Activated CD4-positive, alpha-beta T cell treated with anti-CD3 and anti-CD28 coated beads for 4 hours (primary cell): ENCODE results near the gene TVP23A.
"Not testable (repeated sequence)": the region's sequence is repeated elsewhere in the genome, so short reads cannot be mapped to it uniquely, and the experiment has no call there.

Source experiments
- DNase-seq, 2 donors: peaks; one replicate each; pipeline ENCODE4 v3.0.0-alpha.2; 2020

Gene TVP23A

DNA sequence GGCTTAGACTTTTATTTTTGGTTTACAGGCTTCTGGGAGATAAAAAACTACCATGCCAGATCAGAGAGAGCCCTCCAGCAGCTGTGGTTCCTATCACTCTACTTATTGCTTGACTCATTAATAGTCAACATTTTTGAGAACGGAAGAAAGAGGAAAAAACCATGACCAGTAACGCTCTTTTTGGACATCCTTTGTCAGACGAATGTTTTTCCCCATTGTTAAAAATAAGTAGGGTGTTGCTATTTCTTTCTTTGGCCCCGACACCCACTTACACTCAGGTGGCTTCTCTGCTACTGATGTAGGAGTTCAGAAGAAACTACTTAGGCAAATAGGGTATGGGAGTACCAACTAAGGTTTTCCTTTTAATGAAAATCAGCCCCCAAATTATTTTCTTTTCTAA is 27.5 kb downstream of the TVP23A start:
- DNase-seq, result no peak

DNA sequence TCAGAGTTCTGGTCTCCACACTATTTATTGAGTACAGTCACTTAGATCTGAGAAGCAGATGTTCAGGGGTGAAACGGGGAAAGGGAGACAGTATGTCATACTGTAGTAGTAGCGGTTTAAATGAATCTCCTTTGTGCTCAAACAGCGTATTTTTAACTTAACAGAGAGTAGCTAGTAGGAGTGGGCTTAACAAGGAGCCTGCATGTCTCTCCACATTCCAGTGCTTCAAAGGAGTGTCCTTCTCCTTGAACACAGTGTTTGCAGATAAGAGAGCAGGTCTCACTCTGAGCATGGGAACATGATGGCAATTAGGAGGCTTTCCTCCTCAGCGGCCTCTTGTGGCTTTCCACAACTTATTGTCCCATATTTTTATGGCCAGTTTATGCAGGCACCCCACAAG is 30.0 kb downstream of the TVP23A start:
- not testable (repeated sequence) for DNase-seq

DNA sequence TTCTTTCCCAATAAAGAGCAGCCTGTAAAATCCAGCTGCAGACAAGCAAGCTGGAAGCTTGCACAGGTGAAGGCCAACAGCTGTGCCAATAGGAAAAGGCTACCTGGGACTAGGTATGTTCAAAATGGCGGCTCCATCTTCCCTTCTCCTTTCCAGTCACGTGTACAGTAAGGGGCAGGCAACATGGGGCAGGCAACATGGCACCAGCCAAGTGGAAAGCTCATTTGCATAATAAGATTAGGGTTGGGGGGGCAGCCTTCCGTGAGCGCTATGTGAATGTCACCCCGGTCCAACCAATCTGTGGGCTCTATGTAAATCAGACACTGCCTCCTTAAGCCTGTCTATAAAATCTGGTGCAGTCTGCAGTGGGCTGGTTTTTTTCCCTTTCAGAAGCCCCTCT is 31.3 kb downstream of the TVP23A start:
- DNase-seq, result no peak

DNA sequence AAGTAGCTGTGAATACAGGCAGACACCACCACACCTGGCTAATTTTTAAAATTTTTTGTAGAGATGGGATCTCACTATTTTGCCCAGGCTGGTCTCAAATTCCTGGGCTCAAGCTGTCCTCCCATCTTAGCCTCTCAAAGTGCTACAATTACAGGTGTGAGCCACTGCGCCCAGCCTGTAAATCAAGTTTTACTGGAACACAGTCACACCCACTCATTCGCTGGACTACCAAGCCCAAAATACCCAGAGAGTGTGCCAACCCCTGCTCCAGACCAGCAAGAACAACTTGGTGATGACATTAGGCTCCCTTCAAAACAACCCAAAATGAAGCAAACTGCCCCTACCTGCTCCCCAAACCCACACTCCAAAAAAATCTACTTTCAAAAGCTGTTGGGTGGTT is 36.0 kb downstream of the TVP23A start:
- no peak for DNase-seq

DNA sequence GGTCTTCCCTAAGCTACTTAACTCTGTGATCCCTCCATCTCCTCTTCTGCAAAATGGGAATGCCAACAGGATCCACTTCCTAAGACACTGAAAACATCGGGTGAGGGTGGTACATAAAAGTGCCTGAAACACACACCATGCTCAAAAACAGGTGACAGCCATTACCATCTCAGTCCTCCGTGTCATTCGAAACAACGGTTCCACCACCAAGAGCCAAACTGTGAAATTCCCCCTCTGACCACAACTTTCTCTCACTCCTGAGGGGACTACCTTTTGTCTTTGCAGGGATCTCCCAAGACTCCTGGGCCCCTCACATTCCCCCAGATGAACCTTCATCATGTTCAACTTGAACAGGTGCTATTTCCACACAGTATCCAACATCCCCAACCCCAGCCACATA is 38.0 kb downstream of the TVP23A start:
- DNase-seq, result no peak

DNA sequence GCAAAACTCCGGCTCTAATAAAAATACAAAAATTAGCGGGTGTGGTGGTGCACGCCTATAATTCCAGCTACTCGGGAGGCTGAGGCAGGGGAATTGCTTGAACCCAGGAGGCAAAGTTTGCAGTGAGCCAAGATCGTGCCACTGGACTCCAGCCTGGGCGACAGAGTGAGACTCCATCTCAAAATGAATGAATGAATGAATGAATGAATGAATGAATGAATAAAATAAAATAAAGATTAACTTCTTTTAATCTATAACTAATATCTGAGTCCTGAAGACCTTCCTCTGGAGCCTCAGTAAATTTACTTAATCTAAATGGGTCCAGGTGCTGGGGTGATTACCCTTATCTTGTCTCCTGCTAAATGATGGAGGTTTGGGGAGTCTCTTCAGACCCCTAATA is 38.7 kb downstream of the TVP23A start:
- not testable (repeated sequence) for DNase-seq

DNA sequence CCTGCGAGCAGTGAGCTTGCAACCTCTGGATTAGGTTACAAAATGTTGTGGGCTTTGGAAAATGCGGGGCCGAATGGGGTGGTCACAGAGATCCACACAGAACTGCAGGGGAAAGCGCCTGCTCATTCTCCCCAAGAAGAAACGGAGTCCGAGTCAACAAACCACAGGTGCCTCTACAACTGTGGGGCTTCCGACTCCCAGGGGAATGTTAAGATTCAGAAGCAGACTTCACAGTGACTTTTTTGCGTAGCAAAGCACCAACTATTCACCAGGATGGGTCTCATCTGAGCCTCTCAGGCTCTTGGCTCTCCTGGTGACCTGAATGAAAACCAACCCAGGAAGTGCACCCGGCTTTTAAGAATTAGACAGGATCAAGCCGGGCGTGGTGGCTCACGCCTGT is 41.2 kb downstream of the TVP23A start:
- DNase-seq, result no peak

- DNase-seq, result not testable (repeated sequence)
Observed at GRCh38 chr16:10776923-10777322, 41.7 kb downstream of the TVP23A start.

DNA sequence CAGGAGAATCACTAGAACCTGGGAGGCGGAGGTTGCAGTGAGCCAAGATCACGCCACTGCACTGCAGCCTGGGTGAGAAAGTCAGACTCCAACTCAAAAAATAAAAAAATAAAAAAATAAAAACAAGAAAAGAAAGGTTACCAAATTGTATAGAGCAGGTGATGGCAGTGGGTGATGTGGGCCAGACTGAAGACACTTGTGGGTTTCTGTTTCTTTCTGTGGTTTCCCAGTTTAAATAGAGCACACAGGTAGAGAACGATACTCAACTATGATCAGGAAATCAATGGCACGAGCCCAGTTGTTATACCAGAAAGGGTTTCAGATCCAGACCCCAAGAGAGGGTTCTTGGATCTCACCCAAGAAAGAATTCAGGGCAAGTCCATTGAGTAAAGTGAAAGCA is 42.3 kb downstream of the TVP23A start:
- DNase-seq, result no peak

GRCh38 chr16:10770907-10771306 is 47.7 kb downstream of the TVP23A start:
- no peak for DNase-seq

DNA sequence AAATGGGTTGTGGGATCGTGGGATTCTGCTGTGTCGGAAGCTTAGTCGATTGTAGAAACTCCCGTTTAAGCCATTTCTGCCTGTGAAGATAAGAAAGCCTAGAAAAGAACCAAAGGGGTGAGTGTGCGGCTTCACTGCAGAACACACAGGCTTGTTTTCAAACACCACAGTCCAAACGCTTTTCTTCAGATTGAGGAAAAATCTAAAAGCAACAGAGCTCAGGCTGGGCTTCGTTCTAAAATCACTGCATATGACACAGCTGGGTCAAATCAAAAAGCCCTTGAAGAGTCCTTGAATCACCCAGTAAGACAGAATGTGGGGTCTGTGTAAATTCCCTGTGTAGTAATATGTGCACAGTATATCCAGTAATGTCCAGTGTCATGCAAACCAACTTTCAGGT is 49.2 kb downstream of the TVP23A start:
- DNase-seq, result no peak

DNA sequence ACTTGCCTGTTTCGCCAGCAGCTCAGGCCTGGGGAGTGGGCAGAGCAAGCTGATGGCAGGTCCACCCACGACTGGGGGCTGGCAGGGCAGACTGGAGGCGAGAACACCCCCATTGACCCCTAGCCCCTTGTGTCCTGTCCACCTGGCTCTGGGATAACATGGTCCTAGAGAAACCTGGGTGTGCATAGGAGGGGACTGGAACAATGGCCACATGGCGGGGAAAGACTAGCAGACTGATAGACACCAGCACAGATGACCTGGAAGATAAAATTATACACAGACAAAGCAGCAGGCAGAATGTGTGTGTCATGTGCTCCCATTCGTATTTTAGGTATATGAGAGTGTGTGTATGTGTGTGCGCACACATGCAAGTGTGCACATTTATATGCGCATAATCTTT is 51.5 kb downstream of the TVP23A start:
- no peak for DNase-seq

DNA sequence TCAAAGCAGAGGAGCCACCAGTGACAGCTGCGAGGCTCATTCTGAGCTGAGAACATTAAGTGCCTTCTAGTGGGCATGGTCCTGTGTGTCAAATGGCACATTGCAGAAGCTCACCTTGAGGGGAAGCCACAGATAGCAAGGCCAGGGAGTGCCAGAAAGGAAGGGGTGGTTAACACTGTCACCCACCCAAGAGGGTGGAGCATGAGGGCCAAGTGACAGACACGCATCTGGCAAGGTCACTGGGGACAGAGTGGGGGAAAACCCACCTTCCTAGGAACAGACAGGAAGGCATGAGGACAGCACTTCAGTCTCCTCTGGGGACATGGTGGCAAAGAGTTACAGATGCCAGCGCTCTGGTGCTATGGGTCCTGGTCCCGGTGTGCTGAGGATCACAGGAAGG is 52.8 kb downstream of the TVP23A start:
- DNase-seq, result no peak

- DNase-seq, result no peak
Observed at GRCh38 chr16:10763456-10763855, 55.1 kb downstream of the TVP23A start.

- DNase-seq, result no peak
Observed at GRCh38 chr16:10762336-10763016, 56.1 kb downstream of the TVP23A start.

DNA sequence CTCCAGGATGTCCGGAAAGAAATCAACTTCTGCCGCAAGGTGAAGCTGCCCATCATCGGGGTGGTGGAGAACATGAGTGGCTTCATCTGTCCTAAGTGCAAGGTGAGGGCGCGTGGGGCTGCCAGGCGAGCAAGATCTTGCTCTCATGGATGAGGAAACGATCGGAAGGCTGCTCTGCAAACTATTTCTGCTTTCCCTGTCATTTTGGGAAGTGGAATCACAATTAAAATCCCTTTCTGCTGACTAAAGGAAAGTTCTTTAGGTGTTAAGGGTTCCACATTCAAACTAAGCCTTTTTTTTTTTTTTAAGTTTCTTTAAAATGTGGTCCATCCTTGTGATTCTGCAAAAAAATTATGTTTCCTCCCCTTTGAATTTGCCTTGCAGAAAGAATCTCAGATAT is 57.2 kb downstream of the TVP23A start:
- DNase-seq, result no peak

DNA sequence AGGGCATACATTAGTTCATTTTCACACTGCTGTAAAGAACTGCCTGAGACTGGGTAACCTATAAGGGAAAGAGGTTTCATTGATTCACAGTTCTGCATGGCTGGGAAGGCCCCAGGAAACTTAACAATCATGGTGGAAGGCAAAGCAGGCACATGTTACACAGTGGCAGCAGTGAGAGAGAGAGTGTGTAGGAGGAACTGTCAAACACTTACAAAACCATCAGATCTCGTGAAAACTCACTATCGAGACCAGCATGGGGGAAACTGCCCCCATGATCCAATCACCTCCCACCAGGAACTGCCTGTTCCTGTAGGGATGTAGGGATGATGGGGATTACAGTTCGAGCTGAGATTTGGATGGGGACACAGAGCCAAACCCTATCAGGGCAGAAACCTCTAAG is 57.7 kb downstream of the TVP23A start:
- DNase-seq, result no peak

GRCh38 chr16:10756574-10756973 is 62.0 kb downstream of the TVP23A start:
- DNase-seq, result no peak

- DNase-seq, result no peak
Observed at GRCh38 chr16:10754941-10755340, 63.7 kb downstream of the TVP23A start.

- no peak for DNase-seq
Observed at GRCh38 chr16:10753670-10754069, 64.9 kb downstream of the TVP23A start.

DNA sequence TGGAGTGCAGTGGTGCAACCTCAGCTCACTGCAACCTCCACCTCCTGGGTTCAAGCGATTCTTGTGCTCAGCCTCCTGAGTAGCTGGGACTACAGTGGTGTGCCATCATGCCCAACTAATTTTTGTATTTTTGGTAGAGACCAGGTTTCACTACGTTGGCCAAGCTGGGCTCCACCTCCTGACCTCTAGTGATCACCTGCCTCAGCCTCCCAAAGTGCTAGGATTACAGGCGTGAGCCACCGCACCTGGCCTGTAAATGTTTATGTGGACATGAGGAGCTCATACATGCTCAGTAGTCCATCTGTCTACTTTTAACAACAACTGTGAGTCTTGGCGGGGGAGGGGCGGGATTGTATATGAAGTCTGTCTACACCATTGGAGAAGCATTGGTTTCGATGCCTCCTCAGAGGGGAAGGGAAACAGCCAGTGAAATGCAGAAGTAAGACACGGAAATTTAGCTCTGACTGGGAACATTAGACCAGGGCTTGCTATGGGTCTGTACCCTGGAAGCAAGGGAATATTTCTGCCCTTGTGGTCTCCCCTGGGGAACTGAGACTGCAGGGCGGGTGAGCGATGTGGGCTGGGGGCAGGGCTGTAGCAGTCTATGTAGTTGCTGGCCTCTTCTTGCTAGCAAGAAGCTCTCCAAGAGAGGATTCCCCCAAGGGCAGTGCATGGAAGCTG is 65.6 kb downstream of the TVP23A start:
- DNase-seq, result no peak

- DNase-seq, result no peak
Observed at GRCh38 chr16:10751291-10751697, 67.3 kb downstream of the TVP23A start.

DNA sequence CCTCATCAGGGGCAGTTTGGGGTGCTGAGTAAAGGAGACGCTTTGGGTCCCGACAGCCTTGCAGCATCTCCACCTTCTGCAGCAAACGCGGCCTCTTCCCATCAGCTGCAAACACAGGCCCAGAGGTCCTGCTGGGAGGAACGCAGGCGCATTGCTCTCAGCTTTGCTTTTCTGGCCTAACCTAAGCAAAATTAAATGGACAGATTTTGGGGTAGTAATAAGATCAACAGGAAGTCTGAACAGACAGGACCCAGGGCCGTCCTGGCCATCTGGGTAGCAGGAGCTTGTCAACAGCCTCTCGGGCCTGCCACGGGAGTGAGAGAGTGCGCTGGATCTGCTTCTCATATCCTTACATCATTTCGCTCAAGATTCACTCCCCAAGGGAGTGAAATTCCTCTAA is 67.8 kb downstream of the TVP23A start:
- no peak for DNase-seq

- DNase-seq, result no peak
Observed at GRCh38 chr16:10745841-10746240, 72.8 kb downstream of the TVP23A start.
